GM06990 (cell line): Measurements from ENCODE around the gene PTGER3.
A peak's percentile ranks its signal among the peaks of the same experiment; 100 is the strongest.

Experiments used
- DNase-seq: peaks from one replicate; pipeline ENCODE4 v3.0.0-alpha.2; 2011; ENCODE audit not compliant: insufficient read length; ENCODE audit errors: extremely low read depth
- H3K27me3 ChIP-seq: replicated peaks from 2 replicates; pipeline ENCODE4 v1.6.0; 2011; ENCODE audit warnings: low read length; ENCODE audit not compliant: control insufficient read depth, insufficient read depth
- H3K36me3 ChIP-seq: 2 replicates; pipeline ENCODE4 v1.5.1; 2011; ENCODE audit warnings: low read length; ENCODE audit not compliant: control insufficient read depth, insufficient read depth
- H3K4me3 ChIP-seq: replicated peaks from 2 replicates; pipeline ENCODE4 v1.5.1; 2011; ENCODE audit warnings: low read depth, mild to moderate bottlenecking, control low read depth, low read length
- TF ChIP-seq, protein P1 (sequence below): IDR thresholded peaks from 2 replicates; pipeline ENCODE4 v1.5.1; 2011; ENCODE audit warnings: low read length, control low read depth, mild to moderate bottlenecking, inconsistent platforms; ENCODE audit not compliant: insufficient read depth, poor library complexity, severe bottlenecking

Gene PTGER3

GRCh38 chr1:71080739-71081696, 33.4 kb upstream of the PTGER3 start, which contains the start of gene ZRANB2:
ZRANB2 (minus strand) TSS chr1:71081035; CDS start chr1:71080995, 40 bp downstream.
- H3K4me3 ChIP-seq: peak within 1 kb of the TSS; percentile 81
- no peaks in the 10 kb centered on the region for H3K27me3 ChIP-seq
- peak; percentile 91 for DNase-seq
- peaks cover 1% of the 10 kb centered on the region for H3K36me3 ChIP-seq
- TF ChIP-seq, protein P1, sequence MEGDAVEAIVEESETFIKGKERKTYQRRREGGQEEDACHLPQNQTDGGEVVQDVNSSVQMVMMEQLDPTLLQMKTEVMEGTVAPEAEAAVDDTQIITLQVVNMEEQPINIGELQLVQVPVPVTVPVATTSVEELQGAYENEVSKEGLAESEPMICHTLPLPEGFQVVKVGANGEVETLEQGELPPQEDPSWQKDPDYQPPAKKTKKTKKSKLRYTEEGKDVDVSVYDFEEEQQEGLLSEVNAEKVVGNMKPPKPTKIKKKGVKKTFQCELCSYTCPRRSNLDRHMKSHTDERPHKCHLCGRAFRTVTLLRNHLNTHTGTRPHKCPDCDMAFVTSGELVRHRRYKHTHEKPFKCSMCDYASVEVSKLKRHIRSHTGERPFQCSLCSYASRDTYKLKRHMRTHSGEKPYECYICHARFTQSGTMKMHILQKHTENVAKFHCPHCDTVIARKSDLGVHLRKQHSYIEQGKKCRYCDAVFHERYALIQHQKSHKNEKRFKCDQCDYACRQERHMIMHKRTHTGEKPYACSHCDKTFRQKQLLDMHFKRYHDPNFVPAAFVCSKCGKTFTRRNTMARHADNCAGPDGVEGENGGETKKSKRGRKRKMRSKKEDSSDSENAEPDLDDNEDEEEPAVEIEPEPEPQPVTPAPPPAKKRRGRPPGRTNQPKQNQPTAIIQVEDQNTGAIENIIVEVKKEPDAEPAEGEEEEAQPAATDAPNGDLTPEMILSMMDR: peak; percentile 60

DNA sequence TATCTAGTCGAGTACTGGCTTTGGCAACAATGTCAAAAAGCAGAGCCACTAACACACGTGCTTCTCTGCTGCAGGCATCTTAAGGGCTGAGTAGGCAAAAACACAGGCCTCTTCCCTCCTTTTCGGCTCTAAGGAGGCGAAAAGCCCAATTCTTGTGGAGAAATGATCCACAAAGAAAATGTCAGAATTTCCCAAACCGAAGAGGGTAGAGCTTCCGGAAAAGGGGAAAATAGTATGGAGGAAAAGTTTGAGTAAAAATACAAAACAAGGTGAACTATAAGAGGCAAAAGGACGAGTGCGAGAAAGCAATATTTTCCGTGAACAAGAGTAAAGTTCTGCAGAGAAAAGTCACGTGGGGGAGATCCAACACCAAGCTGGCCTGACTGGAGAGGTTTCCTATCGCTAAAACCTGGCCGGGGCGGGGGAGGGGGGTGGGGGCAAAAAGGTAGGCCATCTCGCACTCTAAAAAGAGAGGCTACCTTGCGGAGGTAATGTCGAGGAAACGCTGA, 32.7 kb upstream of the PTGER3 start:
- TF ChIP-seq, protein P1: no peak
- Histone ChIP-seq H3K27me3 (no peaks in the 10 kb centered on the region), H3K36me3 (peaks cover 1% of the 10 kb centered on the region), H3K4me3 (peak overlapping the region; percentile 81)
- no peak for DNase-seq

DNA sequence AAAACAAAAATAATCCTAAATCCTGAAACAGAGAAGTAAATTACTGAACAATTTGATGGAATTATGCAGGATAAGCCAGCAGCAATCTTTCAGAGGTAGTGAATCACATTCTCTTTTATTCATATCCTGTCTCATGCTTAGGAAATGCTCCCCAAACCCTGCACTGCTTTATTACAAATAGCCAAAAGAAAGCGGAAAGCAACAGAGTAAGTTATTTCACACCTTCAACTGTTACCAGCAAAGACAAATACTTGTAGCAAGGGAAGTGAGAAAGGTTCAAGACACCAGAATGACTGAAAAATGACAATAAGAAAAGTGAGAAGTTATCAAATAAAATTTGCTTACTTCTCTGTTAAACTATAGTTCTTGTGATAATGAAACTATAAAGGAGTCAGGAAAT, 27.1 kb upstream of the PTGER3 start:
- TF ChIP-seq, protein P1: no peak
- DNase-seq: no peak
- no peak overlapping the region for H3K4me3 ChIP-seq
- H3K36me3 ChIP-seq: peaks cover 9% of the 10 kb centered on the region
- no peaks in the 10 kb centered on the region for H3K27me3 ChIP-seq

DNA sequence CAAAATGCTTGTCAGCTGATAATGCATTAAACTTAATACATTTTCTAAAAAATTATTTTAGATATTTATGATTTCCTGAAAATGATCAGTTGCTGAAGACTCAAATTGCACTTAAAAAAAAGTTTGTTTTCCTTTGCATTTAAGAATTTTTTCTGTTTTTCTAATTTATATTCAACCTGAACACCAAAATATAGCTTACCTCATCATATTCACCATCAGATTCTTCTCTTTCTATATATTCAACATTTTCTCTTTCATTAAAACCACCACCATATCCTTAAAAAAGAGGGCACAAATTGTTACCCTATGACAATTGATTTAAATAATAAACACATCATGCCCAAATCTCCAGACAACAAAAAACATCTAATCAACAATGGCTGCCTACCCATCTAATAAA, 24.7 kb upstream of the PTGER3 start:
- no peak for DNase-seq
- TF ChIP-seq, protein P1: no peak
- Histone ChIP-seq H3K27me3 (no peaks in the 10 kb centered on the region), H3K4me3 (no peak overlapping the region), H3K36me3 (peaks cover 9% of the 10 kb centered on the region)

DNA sequence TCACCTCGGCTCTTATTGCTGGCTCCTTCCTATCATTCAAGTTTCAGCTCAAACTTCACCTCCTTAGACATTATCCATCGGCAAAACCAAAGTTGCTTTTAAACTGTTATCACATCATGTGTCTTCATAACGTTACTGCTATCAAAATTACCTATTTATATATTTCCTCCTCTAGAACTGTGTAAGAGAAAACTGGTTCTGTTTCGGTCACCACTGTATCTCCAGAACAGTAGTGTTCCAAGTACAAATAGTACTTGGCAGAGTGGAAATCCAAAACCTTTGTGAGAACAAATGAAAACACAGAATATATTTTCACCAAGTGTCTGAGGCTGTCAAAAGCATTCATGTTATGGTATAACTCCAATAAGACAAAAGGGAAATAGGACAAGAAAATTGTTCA, 24.1 kb upstream of the PTGER3 start:
- DNase-seq: no peak
- TF ChIP-seq, protein P1: no peak
- H3K36me3 ChIP-seq: peaks cover 9% of the 10 kb centered on the region
- no peak overlapping the region for H3K4me3 ChIP-seq
- H3K27me3 ChIP-seq: no peaks in the 10 kb centered on the region
